ENCODE measurements around the gene EFTUD2.

GRCh38 chr17:44854192-44854591 is 45.1 kb downstream of the EFTUD2 start:
- TF ChIP-seq GATA2 (IDR thresholded peaks at IDR 0.05; ENCODE audit: low read depth, low read length) (no peak), GATA3 (IDR thresholded peaks at IDR 0.05; ENCODE audit: low read depth, low read length) (no peak)
